ENCODE measurements around the gene EID2. TPM values are rescaled to one million over a fixed set of nuclear protein-coding genes. Genes with fewer than 3 reads are reported as not detected.

EID2 gene
- total and polyA plus RNA-seq, 2 donors (not counting 3 experiments of a cell fraction or from before 2014, with no cell fraction given) = 6.6 to 17.4 TPM

- Histone ChIP-seq H4K20me1 (replicated peaks; ENCODE audit: control insufficient read depth, extremely low read depth, insufficient read depth, low read length) (no peaks in the 10 kb centered on the region), H3K9me3 (replicated peaks; ENCODE audit: control insufficient read depth, insufficient read depth, low read length) (no peaks in the 10 kb centered on the region), H3K4me2 (ENCODE audit: insufficient read depth, low read length) (no peak overlapping the region), H3K9me1 (replicated peaks; ENCODE audit: control insufficient read depth, extremely low read depth, insufficient read depth, low read length) (no peaks in the 10 kb centered on the region), H3K4me1 (ENCODE audit: control insufficient read depth, extremely low read depth, insufficient read depth, low read length) (no peaks in the 10 kb centered on the region), H2AFZ (ENCODE audit: low read depth, low read length) (no peak overlapping the region), H3K4me3 (replicated peaks in 1 of 3; ENCODE audit: insufficient read depth in 1 of 3, low read depth in 1 of 3, low read length in 3 of 3) (no peak overlapping the region), H3K27ac (ENCODE audit: insufficient read depth, low read depth, low read length) (no peak overlapping the region), H3K27me3 (ENCODE audit: control insufficient read depth in 2 of 2, insufficient read depth in 2 of 2, low read length in 2 of 2) (no peaks in the 10 kb centered on the region), H3K79me2 (ENCODE audit: control insufficient read depth, insufficient read depth, low read length) (no peaks in the 10 kb centered on the region), H3K9ac (replicated peaks; ENCODE audit: extremely low read depth, insufficient read depth, low read length) (no peak overlapping the region), H3K36me3 (ENCODE audit: control insufficient read depth in 2 of 2, extremely low read depth in 1 of 2, insufficient read depth in 2 of 2, low read length in 2 of 2) (peaks cover 9 to 23% of the 10 kb centered on the region in 2 experiments)
- dilution Hi-C loops (cut with MboI; ENCODE audit: extremely low pct_ligation_motif_present, low sequenced_read_pairs) (no loop called here), intact Hi-C loops (cut with micrococcal nuclease) (no loop called here)
- ChIA-PET CTCF (interaction anchor here (0.6 kb wide), 1 partner anchor 11 kb away, joined by 4 read pairs; no protein-coding TSS in a partner anchor), POLR2A (no interaction called here)
- BruUV-seq (replicated peaks) = no TSS peak
- TF ChIP-seq FOS (IDR thresholded peaks at IDR 0.05; ENCODE audit: borderline replicate concordance, insufficient read depth, low read length) (no peak), POLR2AphosphoS5 (IDR thresholded peaks at IDR 0.05; ENCODE audit: insufficient read depth, low read depth, low read length) (no peak)
- no peak for FAIRE-seq
- no peak for DNase-seq (ENCODE audit: low read depth, low spot score)
These were observed 47.7 kb downstream of the EID2 start for GRCh38 chr19:39492225-39492624.

- no peaks in the 10 kb centered on the region for H4K20me1 ChIP-seq (replicated peaks; ENCODE audit: control insufficient read depth, extremely low read depth, insufficient read depth, low read length)
- H3K4me1 ChIP-seq (ENCODE audit: control insufficient read depth, extremely low read depth, insufficient read depth, low read length) = no peaks in the 10 kb centered on the region
- no peaks in the 10 kb centered on the region for H3K9me1 ChIP-seq (replicated peaks; ENCODE audit: control insufficient read depth, extremely low read depth, insufficient read depth, low read length)
- dilution Hi-C loops (cut with MboI; ENCODE audit: extremely low pct_ligation_motif_present, low sequenced_read_pairs) (no loop called here), intact Hi-C loops (cut with micrococcal nuclease) (no loop called here)
- H3K27me3 ChIP-seq (ENCODE audit: control insufficient read depth in 2 of 2, insufficient read depth in 2 of 2, low read length in 2 of 2) = no peaks in the 10 kb centered on the region
- no peak overlapping the region for H3K27ac ChIP-seq (ENCODE audit: insufficient read depth, low read depth, low read length)
- BruUV-seq (replicated peaks) = no TSS peak
- POLR2A ChIA-PET = no interaction called here
- H3K36me3 ChIP-seq (ENCODE audit: control insufficient read depth in 2 of 2, extremely low read depth in 1 of 2, insufficient read depth in 2 of 2, low read length in 2 of 2) = peaks cover 9 to 37% of the 10 kb centered on the region in 2 experiments
- TF ChIP-seq MYC (IDR thresholded peaks at IDR 0.05; ENCODE audit: low read depth, low read length) = no peak
- TF ChIP-seq, protein P1, sequence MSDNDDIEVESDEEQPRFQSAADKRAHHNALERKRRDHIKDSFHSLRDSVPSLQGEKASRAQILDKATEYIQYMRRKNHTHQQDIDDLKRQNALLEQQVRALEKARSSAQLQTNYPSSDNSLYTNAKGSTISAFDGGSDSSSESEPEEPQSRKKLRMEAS (IDR thresholded peaks at IDR 0.05; ENCODE audit: insufficient read depth, insufficient read length) = no peak
- no peak for TF ChIP-seq CTCF (IDR thresholded peaks at IDR 0.05; ENCODE audit: extremely low read depth in 1 of 2, insufficient read depth in 1 of 2, low read depth in 1 of 2, low read length in 2 of 2)
- no peak for TF ChIP-seq JUN (IDR thresholded peaks at IDR 0.05; ENCODE audit: borderline replicate concordance, insufficient read depth, insufficient read length, low read depth)
- TF ChIP-seq EZH2 (IDR thresholded peaks at IDR 0.05; ENCODE audit: borderline replicate concordance, low read depth, low read length, severe bottlenecking) = no peak
- no peak for TF ChIP-seq POLR2A (IDR thresholded peaks at IDR 0.05; ENCODE audit: low read depth, low read length)
- TF ChIP-seq POLR2AphosphoS5 (IDR thresholded peaks at IDR 0.05; ENCODE audit: insufficient read depth, low read depth, low read length) = no peak
- no peak for TF ChIP-seq GATA2 (IDR thresholded peaks at IDR 0.05; ENCODE audit: insufficient read depth, insufficient read length, low read depth, low read length)
- DNase-seq (ENCODE audit: low read depth, low spot score) (no peak), FAIRE-seq (no peak)
- no peak overlapping the region for H3K9ac ChIP-seq (replicated peaks; ENCODE audit: extremely low read depth, insufficient read depth, low read length)
- no peaks in the 10 kb centered on the region for H3K9me3 ChIP-seq (replicated peaks; ENCODE audit: control insufficient read depth, insufficient read depth, low read length)
- no peak overlapping the region for H3K4me2 ChIP-seq (ENCODE audit: insufficient read depth, low read length)
- no peak overlapping the region for H3K4me3 ChIP-seq (replicated peaks in 1 of 3; ENCODE audit: insufficient read depth in 1 of 3, low read depth in 1 of 3, low read length in 3 of 3)
- H3K79me2 ChIP-seq (ENCODE audit: control insufficient read depth, insufficient read depth, low read length) = no peaks in the 10 kb centered on the region
- no peak overlapping the region for H2AFZ ChIP-seq (ENCODE audit: low read depth, low read length)
- CTCF ChIA-PET = interaction anchor here (1.2 kb wide), 1 partner anchor 16 kb away, joined by 6 read pairs; no protein-coding TSS in a partner anchor
These were observed 50.2 kb downstream of the EID2 start for GRCh38 chr19:39489756-39490155.
